ENCODE data around the gene CLEC3B. TPM values are rescaled to one million over a fixed set of nuclear protein-coding genes. Genes with fewer than 3 reads are reported as not detected.

The CLEC3B gene
- total and polyA plus RNA-seq, 2 of the 8 experiments (the other 6 are each of a cell fraction or from before 2014, with no cell fraction given) = 0.32 TPM; not detected in 1

GRCh38 chr3:45027441-45027840 is 1.3 kb downstream of the CLEC3B start:
- Histone ChIP-seq H2AFZ (ENCODE audit: low read length) (no peak overlapping the region), H3K9me3 (ENCODE audit: insufficient read depth in 2 of 2, low read depth in 1 of 2, low read length in 1 of 2) (no peaks in the 10 kb centered on the region), H3K56ac (replicated peaks; ENCODE audit: insufficient read length, low read depth, low read length) (no peak overlapping the region), H3K23ac (ENCODE audit: insufficient read length) (no peak overlapping the region), H3K4ac (replicated peaks; ENCODE audit: insufficient read length, low read depth, low read length) (no peak overlapping the region), H3K79me2 (ENCODE audit: control insufficient read depth in 1 of 2, insufficient read depth in 2 of 2, low read length in 2 of 2) (no peaks in the 10 kb centered on the region), H2BK20ac (ENCODE audit: low read length) (no peak overlapping the region), H3K79me1 (ENCODE audit: low read depth, low read length) (no peaks in the 10 kb centered on the region), H4K5ac (ENCODE audit: insufficient read length, low read depth, low read length) (no peak overlapping the region), H3K18ac (ENCODE audit: extremely low read depth, low read length) (no peak overlapping the region), H4K20me1 (replicated peaks in 1 of 2; ENCODE audit: control insufficient read depth in 1 of 2, insufficient read depth in 2 of 2, low read length in 2 of 2) (no peaks in the 10 kb centered on the region), H3K4me1 (replicated peaks in 1 of 4; ENCODE audit: control insufficient read depth in 3 of 4, insufficient read depth in 4 of 4, low read length in 3 of 4) (no peaks in the 10 kb centered on the region; a peak in 4 of 7 replicates), H3K27me3 (replicated peaks in 1 of 4; ENCODE audit: control insufficient read depth in 3 of 4, extremely low read depth in 1 of 4, insufficient read depth in 3 of 4, low read length in 3 of 4) (peaks cover 0 to 2% (median 0%) of the 10 kb centered on the region in 4 experiments; a peak in 3 of 7 replicates), H3K23me2 (ENCODE audit: low read depth, low read length) (no peaks in the 10 kb centered on the region), H4K91ac (replicated peaks; ENCODE audit: insufficient read length, low read length) (no peak overlapping the region), H3K27ac (ENCODE audit: low read depth, low read length) (no peak overlapping the region), H3K9ac (replicated peaks in 1 of 4; ENCODE audit: extremely low read depth in 1 of 4, low read depth in 3 of 4, low read length in 3 of 4) (no peak overlapping the region), H2BK12ac (ENCODE audit: low read depth, low read length) (no peak overlapping the region), H3K14ac (ENCODE audit: insufficient read length) (no peak overlapping the region), H4K8ac (ENCODE audit: extremely low read depth, insufficient read depth, low read length) (no peak overlapping the region), H2BK5ac (ENCODE audit: low read depth, low read length) (no peak overlapping the region), H3K4me3 (ENCODE audit: extremely low read depth in 1 of 4, insufficient read depth in 2 of 4, low read depth in 3 of 4, low read length in 4 of 4) (no peak overlapping the region), H3K4me2 (ENCODE audit: insufficient read depth in 1 of 2, low read depth in 2 of 2, low read length in 2 of 2) (no peak overlapping the region), H2AK5ac (ENCODE audit: low read depth, low read length) (no peak overlapping the region), H2BK15ac (ENCODE audit: low read length) (no peak overlapping the region), H3K36me3 (ENCODE audit: control insufficient read depth in 2 of 4, insufficient read depth in 4 of 4, low read length in 3 of 4) (no peaks in the 10 kb centered on the region), H2BK120ac (replicated peaks; ENCODE audit: low read depth, low read length) (no peak overlapping the region)
- POLR2A ChIA-PET (ENCODE audit: partially characterized antibody) = interaction anchor here (2.0 kb wide), 1 partner anchor 11 kb away, joined by 13 read pairs; no protein-coding TSS in a partner anchor
- no peak for FAIRE-seq
- no peak for DNase-seq (ENCODE audit: low read depth in 1 of 2, low spot score in 2 of 2)
- no peak for TF ChIP-seq NRF1 (IDR thresholded peaks at IDR 0.05; ENCODE audit: low read depth, low read length)
- TF ChIP-seq SIRT6 (IDR thresholded peaks at IDR 0.05; ENCODE audit: low read length) = no peak
- no peak for TF ChIP-seq HDAC6 (IDR thresholded peaks at IDR 0.05; ENCODE audit: low read depth, low read length)
- TF ChIP-seq POU5F1 (IDR thresholded peaks at IDR 0.05; ENCODE audit: low read depth, low read length) = no peak
- TF ChIP-seq SP4 (IDR thresholded peaks at IDR 0.05; ENCODE audit: low read length) = no peak
- no peak for TF ChIP-seq TEAD4 (IDR thresholded peaks at IDR 0.05; ENCODE audit: low read depth, low read length)
- no peak for TF ChIP-seq SUZ12 (IDR thresholded peaks at IDR 0.05; ENCODE audit: low read length)
- 95% methylated on average over 4 of the region's 4 CpGs; no CpG with 5 or more reads in 1 of the 2 experiments for WGBS, 2 experiments (ENCODE audit: extremely low coverage in 1 of 2, insufficient coverage in 1 of 2, insufficient read length in 1 of 2, insufficient replicate concordance in 2 of 2, low coverage in 1 of 2, low lambda C conversion rate in 2 of 2, missing lambda C conversion rate in 1 of 2)
- CTCF ChIA-PET (ENCODE audit: partially characterized antibody) = interaction anchor here (0.6 to 3.1 kb wide), 4 partner anchors 10 to 480 kb away, joined by 4 to 15 read pairs (median 6); no protein-coding TSS in a partner anchor
